AG09309 (cell line): ENCODE data around the gene DGKB.

Experiments used
- DNase-seq: peaks from one replicate; pipeline ENCODE4 v3.0.0-alpha.2; 2010; ENCODE audit warnings: low read depth
- H3K4me3 ChIP-seq: 2 replicates; pipeline ENCODE4 v1.5.1; 2011; ENCODE audit warnings: mild to moderate bottlenecking, low read depth, low read length, moderate library complexity; ENCODE audit not compliant: control insufficient read depth
- TF ChIP-seq, protein P1 (sequence below): IDR thresholded peaks from 2 replicates; pipeline ENCODE4 v1.5.1; 2011; ENCODE audit warnings: mild to moderate bottlenecking, low read depth, low read length, inconsistent platforms; ENCODE audit not compliant: insufficient read depth, control insufficient read depth; ENCODE audit errors: missing control alignments

The DGKB gene

DNA sequence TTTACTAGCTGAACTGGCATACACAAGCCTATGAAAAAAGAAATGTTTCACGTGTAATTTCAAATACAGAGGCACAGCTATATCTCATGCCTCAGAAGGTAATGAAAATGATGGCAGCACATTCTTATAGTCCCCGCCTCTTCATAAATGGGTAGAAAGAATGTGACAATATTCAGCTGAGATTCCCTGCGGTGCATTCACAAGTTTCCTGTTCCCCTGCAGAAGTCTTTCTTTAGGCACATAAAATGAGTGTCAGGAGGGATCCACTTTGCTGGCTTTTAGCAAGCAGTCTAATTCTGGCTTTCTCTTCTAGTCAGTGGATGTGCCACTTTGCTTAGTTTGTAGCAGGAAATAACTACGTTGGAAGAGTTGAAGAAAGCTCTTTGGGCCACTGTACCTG lies 56.1 kb downstream of the DGKB start:
- H3K4me3 ChIP-seq = no peak overlapping the region
- TF ChIP-seq, protein P1, sequence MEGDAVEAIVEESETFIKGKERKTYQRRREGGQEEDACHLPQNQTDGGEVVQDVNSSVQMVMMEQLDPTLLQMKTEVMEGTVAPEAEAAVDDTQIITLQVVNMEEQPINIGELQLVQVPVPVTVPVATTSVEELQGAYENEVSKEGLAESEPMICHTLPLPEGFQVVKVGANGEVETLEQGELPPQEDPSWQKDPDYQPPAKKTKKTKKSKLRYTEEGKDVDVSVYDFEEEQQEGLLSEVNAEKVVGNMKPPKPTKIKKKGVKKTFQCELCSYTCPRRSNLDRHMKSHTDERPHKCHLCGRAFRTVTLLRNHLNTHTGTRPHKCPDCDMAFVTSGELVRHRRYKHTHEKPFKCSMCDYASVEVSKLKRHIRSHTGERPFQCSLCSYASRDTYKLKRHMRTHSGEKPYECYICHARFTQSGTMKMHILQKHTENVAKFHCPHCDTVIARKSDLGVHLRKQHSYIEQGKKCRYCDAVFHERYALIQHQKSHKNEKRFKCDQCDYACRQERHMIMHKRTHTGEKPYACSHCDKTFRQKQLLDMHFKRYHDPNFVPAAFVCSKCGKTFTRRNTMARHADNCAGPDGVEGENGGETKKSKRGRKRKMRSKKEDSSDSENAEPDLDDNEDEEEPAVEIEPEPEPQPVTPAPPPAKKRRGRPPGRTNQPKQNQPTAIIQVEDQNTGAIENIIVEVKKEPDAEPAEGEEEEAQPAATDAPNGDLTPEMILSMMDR = no peak
- DNase-seq = no peak

DNA sequence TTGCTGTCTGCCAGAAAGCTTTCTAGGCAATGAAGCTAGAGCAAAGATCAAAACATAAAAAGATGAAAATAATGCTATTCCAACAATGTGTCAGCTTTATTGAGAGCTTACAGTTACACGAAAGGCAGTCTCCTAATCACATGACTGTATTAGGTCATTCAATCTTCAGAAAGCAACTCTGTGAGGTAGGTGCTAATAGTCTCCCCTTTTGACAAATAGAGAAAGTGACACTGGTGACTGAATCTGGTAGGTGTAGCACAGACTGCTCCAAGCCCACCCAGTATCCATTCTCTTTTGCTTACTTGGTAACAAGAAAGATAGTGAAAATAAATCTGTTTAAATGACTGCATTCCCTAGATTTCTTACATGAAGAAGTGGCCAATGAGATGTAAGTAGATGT lies 58.8 kb downstream of the DGKB start:
- no peak for DNase-seq
- no peak overlapping the region for H3K4me3 ChIP-seq
- TF ChIP-seq, protein P1 = no peak

DNA sequence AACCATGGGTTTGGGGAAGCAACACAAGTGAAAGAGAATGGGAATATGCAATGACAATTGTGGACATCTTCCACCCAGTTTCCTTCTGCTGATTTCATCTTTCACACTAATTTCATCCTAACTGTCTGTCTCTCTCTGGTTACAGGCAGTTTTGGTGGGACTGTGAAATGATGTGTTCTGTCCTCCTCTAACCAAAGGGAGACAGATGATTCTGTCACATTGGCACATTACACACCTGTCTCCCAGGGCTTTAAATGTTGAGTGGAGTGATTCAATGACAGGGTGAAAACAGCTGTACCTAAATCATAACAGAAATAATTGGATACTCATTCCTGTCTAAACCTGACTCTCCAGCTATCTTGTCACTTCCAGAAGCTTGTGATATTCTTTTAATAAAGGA lies 60.0 kb downstream of the DGKB start:
- DNase-seq = no peak
- no peak overlapping the region for H3K4me3 ChIP-seq
- TF ChIP-seq, protein P1 = no peak

DNA sequence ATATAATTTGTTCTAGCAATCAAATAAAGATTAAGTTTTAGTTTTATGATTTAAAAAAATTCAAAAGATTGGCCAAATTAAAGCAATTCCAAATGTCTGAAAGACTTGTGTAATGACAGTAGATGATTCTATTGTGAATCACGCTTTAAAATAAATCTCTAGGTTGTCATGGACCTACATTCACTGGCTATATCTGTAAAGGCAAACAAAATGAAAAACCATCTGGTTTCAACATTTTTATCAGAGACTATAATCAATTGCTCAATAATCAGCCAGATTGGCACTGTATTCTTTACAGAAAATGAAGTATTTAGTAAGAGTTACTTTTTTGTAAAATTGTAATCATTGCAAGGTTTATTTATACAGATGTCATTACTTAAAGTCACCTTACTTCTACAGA lies 60.7 kb downstream of the DGKB start:
- TF ChIP-seq, protein P1 = no peak
- peak; percentile 47 for DNase-seq
- H3K4me3 ChIP-seq = no peak overlapping the region

GRCh38 chr7:14841086-14841485 lies 61.5 kb downstream of the DGKB start:
- no peak overlapping the region for H3K4me3 ChIP-seq
- TF ChIP-seq, protein P1 = no peak
- DNase-seq = no peak

DNA sequence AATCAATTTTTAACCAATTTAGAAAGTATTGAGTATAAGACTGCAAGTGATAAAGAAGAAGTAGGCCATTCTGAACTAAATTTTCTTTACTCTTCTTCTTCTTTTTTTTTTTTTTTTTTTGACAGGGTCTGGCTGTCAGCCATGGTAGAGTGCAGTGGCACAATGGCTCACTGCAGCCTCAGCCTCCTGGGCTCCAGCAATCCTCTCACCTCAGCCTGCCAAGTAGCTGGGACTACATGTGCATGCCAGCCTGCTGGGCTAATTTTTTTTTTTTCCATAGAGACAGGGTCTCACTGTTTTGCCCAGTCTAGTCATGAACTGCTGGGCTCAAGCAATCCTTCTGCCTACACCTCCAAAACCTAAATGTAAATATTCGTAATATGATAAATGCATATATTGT lies 63.2 kb downstream of the DGKB start:
- TF ChIP-seq, protein P1 = no peak
- no peak for DNase-seq
- no peak overlapping the region for H3K4me3 ChIP-seq

- DNase-seq = no peak
- no peak overlapping the region for H3K4me3 ChIP-seq
- TF ChIP-seq, protein P1 = no peak
These were observed 65.3 kb downstream of the DGKB start for GRCh38 chr7:14837216-14837615.
